Fibroblast of lung (primary cell): ENCODE data around the gene RAB5IF. TPM values are rescaled to one million over a fixed set of nuclear protein-coding genes. Genes with fewer than 3 reads are reported as not detected.

ENCODE experiments used
- DNase-seq, 2 donors: peaks; one replicate each; pipeline versions ENCODE4 v3.0.0 to v3.0.0-alpha.2; 2010; ENCODE audit warnings: low read depth in 2 of 2
- H2AFZ ChIP-seq: 2 replicates; pipeline ENCODE4 v1.5.1; 2012; ENCODE audit warnings: low read length, control low read depth, inconsistent platforms
- H3K27ac ChIP-seq: 2 replicates; pipeline ENCODE4 v1.5.1; 2011; ENCODE audit warnings: low read length, control low read depth; ENCODE audit not compliant: insufficient read depth
- H3K27me3 ChIP-seq: 2 replicates; pipeline ENCODE4 v1.5.1; 2011; ENCODE audit warnings: mild to moderate bottlenecking, low read length; ENCODE audit not compliant: control insufficient read depth, insufficient read depth
- H3K36me3 ChIP-seq: 2 replicates; pipeline ENCODE4 v1.5.1; 2011; ENCODE audit warnings: low read length; ENCODE audit not compliant: control insufficient read depth, insufficient read depth
- H3K4me1 ChIP-seq: 2 replicates; pipeline ENCODE4 v1.5.1; 2011; ENCODE audit warnings: low read length; ENCODE audit not compliant: control insufficient read depth, insufficient read depth; ENCODE audit errors: extremely low read depth
- H3K4me2 ChIP-seq: 2 replicates; pipeline ENCODE4 v1.5.1; 2011; ENCODE audit warnings: low read length, control low read depth; ENCODE audit not compliant: insufficient read depth; ENCODE audit errors: extremely low read depth
- H3K4me3 ChIP-seq, 4 experiments: fragments of 200-600 bp in 1 of 4; sonication (generic) in 1 of 4; replicated peaks in 1 of 4; 2 replicates each; pipeline ENCODE4 v1.5.1; 2011 to 2016; ENCODE audit warnings: low read length in 4 of 4, low read depth in 3 of 4, mild to moderate bottlenecking in 3 of 4, control low read depth in 2 of 4, inconsistent platforms in 1 of 4, mixed read lengths in 1 of 4; ENCODE audit not compliant: insufficient read depth in 1 of 4; ENCODE audit errors: control extremely low read depth in 1 of 4
- H3K79me2 ChIP-seq: 2 replicates; pipeline ENCODE4 v1.5.1; 2012; ENCODE audit warnings: mild to moderate bottlenecking, low read length, inconsistent platforms; ENCODE audit not compliant: control insufficient read depth, insufficient read depth
- H3K9ac ChIP-seq: 2 replicates; pipeline ENCODE4 v1.5.1; 2011; ENCODE audit warnings: mild to moderate bottlenecking, low read length, control low read depth; ENCODE audit not compliant: insufficient read depth
- H3K9me3 ChIP-seq: 2 replicates; pipeline ENCODE4 v1.5.1; 2012; ENCODE audit warnings: low read depth, low read length; ENCODE audit not compliant: control insufficient read depth, insufficient read depth
- H4K20me1 ChIP-seq: 2 replicates; pipeline ENCODE4 v1.5.1; 2011; ENCODE audit warnings: low read length; ENCODE audit not compliant: control insufficient read depth, insufficient read depth; ENCODE audit errors: extremely low read depth
- EZH2 ChIP-seq: IDR thresholded peaks from 2 replicates; pipeline ENCODE4 v1.5.1; 2012; ENCODE audit warnings: low read length, control low read depth, mild to moderate bottlenecking; ENCODE audit errors: missing control alignments
- polyA plus RNA-seq, 2 donors: library from polyadenylated mRNA; depleted of rRNA in 1 of 2; stranded (reverse) in 1 of 2; unstranded in 1 of 2; fragments of >200 nt; gene quantifications; 2 replicates each; pipeline ENCODE4 v1.2.1, GENCODE V29; 2011 to 2012; ENCODE audit warnings: missing spikeins in 1 of 2
- total RNA-seq: library from RNA; depleted of rRNA; stranded (reverse); fragments of >200 nt; gene quantifications from 2 replicates; pipeline ENCODE4 v1.2.1, GENCODE V29; 2014
- TF ChIP-seq, protein P1 (sequence below), 2 donors: IDR thresholded peaks in 1 of 2; conservative IDR thresholded peaks in 1 of 2; 1 replicate in 1 of 2; 2 replicates in 1 of 2; pipeline ENCODE4 v1.5.1; 2011 to 2012; ENCODE audit warnings: low read length in 2 of 2, control low read depth in 1 of 2, inconsistent platforms in 1 of 2, low read depth in 1 of 2, mild to moderate bottlenecking in 1 of 2

RAB5IF gene
- total and polyA plus RNA-seq, 2 donors (not counting 1 experiment from before 2014, with no cell fraction given), result 58.0 to 104 TPM

DNA sequence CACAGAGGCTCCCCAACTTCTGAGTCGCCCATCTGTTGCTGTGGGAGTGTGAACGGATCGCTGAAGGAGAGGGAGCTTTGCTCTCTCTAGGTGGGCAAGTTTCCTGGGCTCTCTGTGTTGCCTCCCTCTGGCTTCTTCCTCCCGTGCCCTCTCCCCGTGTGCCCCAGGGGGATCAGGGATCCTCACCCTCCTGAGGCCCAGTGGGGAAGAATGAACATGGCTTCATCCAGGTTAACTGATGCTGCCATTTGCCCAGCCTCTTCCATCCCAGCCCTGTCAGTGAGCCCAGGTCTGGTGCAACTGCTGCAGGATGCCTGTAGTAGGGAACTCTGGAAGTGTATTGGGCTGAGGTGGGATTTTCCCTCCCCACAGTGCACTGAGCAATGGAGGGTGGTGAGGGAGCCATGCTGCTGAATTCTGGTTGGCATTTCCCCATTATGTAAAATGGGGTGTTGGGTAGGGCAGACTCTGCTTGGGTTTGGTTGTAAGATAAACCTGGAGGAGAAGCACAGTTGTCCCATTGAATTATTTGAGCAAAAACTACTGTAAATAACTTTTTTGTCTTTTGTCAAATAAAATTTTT, 12.1 kb upstream of the RAB5IF start:
- no peaks in the 10 kb centered on the region for H3K79me2 ChIP-seq
- H3K4me3 ChIP-seq, result no peak overlapping the region
- H3K9ac ChIP-seq, result no peak overlapping the region
- H2AFZ ChIP-seq, result no peak overlapping the region
- TF ChIP-seq, protein P1, sequence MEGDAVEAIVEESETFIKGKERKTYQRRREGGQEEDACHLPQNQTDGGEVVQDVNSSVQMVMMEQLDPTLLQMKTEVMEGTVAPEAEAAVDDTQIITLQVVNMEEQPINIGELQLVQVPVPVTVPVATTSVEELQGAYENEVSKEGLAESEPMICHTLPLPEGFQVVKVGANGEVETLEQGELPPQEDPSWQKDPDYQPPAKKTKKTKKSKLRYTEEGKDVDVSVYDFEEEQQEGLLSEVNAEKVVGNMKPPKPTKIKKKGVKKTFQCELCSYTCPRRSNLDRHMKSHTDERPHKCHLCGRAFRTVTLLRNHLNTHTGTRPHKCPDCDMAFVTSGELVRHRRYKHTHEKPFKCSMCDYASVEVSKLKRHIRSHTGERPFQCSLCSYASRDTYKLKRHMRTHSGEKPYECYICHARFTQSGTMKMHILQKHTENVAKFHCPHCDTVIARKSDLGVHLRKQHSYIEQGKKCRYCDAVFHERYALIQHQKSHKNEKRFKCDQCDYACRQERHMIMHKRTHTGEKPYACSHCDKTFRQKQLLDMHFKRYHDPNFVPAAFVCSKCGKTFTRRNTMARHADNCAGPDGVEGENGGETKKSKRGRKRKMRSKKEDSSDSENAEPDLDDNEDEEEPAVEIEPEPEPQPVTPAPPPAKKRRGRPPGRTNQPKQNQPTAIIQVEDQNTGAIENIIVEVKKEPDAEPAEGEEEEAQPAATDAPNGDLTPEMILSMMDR (conservative IDR thresholded peaks at IDR 0.05 in 1 of 2, IDR thresholded peaks at IDR 0.05 in 1 of 2; ENCODE audit: low read depth in 1 of 2, low read length in 2 of 2), result no peak
- no peak for TF ChIP-seq EZH2
- no peaks in the 10 kb centered on the region for H3K4me1 ChIP-seq
- H3K27me3 ChIP-seq, result no peaks in the 10 kb centered on the region
- H4K20me1 ChIP-seq, result no peaks in the 10 kb centered on the region
- H3K9me3 ChIP-seq, result no peaks in the 10 kb centered on the region
- H3K4me2 ChIP-seq, result no peak overlapping the region
- no peak overlapping the region for H3K27ac ChIP-seq
- DNase-seq, result no peak
- H3K36me3 ChIP-seq, result no peaks in the 10 kb centered on the region

DNA sequence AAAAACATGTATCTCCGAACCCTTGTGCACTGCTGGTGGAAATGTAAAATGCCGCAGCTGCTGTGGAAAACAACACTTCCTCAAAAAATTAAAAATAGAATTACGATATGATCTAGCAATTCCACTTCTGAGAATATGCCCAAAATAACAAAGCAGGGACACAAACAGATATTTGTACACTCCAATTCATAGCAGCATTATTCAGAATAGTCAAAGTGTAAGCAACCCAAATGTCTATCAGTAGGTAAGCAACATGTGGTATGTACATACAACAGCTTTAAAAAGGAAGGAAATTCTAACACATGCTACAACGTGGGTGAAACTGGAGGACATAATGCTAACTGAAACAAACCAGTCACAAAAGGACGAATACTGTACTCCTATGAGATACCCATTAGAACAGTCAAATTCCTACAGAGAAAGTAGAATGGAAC, 5.7 kb upstream of the RAB5IF start:
- no peaks in the 10 kb centered on the region for H3K27me3 ChIP-seq
- TF ChIP-seq, protein P1 (conservative IDR thresholded peaks at IDR 0.05 in 1 of 2, IDR thresholded peaks at IDR 0.05 in 1 of 2; ENCODE audit: low read depth in 1 of 2, low read length in 2 of 2), result no peak
- TF ChIP-seq EZH2, result no peak

DNA sequence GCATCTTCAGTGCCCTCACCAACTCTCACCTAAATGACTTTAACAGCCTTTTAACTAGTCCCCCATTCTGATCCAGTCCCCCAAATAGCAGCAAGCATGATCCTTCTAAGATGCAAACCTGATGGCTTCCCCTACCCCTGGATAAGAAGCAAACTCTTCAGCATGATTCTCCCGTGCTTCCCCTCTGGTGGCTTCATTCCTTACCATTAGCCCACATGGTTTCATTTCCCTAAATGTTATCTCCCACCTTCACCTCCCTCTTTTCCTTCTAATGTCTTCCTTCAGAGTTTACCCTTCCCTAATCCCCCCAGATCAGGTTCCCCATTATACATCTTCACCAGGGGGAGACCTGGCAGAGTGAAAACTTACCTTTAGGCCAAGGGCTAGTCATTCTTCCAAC, 4.0 kb upstream of the RAB5IF start:
- no peaks in the 10 kb centered on the region for H3K4me1 ChIP-seq
- H3K27me3 ChIP-seq, result no peaks in the 10 kb centered on the region
- H4K20me1 ChIP-seq, result no peaks in the 10 kb centered on the region
- H3K9me3 ChIP-seq, result no peaks in the 10 kb centered on the region
- H2AFZ ChIP-seq, result no peak overlapping the region
- H3K4me2 ChIP-seq, result no peak overlapping the region
- H3K36me3 ChIP-seq, result no peaks in the 10 kb centered on the region
- H3K4me3 ChIP-seq, result no peak overlapping the region
- peaks cover 10% of the 10 kb centered on the region for H3K79me2 ChIP-seq
- TF ChIP-seq EZH2, result no peak
- TF ChIP-seq, protein P1 (conservative IDR thresholded peaks at IDR 0.05 in 1 of 2, IDR thresholded peaks at IDR 0.05 in 1 of 2; ENCODE audit: low read depth in 1 of 2, low read length in 2 of 2), result no peak
- H3K9ac ChIP-seq, result no peak overlapping the region
- H3K27ac ChIP-seq, result no peak overlapping the region
- DNase-seq, result no peak

More for the DNA sequence above, 5.7 kb upstream of the RAB5IF start:
- no peaks in the 10 kb centered on the region for H3K4me1 ChIP-seq
- H4K20me1 ChIP-seq, result no peaks in the 10 kb centered on the region
- no peak overlapping the region for H3K9ac ChIP-seq
- H3K36me3 ChIP-seq, result no peaks in the 10 kb centered on the region
- no peak overlapping the region for H3K4me3 ChIP-seq
- no peak for DNase-seq
- H3K27ac ChIP-seq, result no peak overlapping the region
- no peak overlapping the region for H3K4me2 ChIP-seq
- H3K79me2 ChIP-seq, result no peaks in the 10 kb centered on the region
- no peaks in the 10 kb centered on the region for H3K9me3 ChIP-seq
- no peak overlapping the region for H2AFZ ChIP-seq
